ENCODE data around the gene PRIMA1. TPM values are rescaled to one million over a fixed set of nuclear protein-coding genes. Genes with fewer than 3 reads are reported as not detected.

Gene PRIMA1
- total RNA-seq, 1 experiment from 2014 or later, result 2.3 TPM

DNA sequence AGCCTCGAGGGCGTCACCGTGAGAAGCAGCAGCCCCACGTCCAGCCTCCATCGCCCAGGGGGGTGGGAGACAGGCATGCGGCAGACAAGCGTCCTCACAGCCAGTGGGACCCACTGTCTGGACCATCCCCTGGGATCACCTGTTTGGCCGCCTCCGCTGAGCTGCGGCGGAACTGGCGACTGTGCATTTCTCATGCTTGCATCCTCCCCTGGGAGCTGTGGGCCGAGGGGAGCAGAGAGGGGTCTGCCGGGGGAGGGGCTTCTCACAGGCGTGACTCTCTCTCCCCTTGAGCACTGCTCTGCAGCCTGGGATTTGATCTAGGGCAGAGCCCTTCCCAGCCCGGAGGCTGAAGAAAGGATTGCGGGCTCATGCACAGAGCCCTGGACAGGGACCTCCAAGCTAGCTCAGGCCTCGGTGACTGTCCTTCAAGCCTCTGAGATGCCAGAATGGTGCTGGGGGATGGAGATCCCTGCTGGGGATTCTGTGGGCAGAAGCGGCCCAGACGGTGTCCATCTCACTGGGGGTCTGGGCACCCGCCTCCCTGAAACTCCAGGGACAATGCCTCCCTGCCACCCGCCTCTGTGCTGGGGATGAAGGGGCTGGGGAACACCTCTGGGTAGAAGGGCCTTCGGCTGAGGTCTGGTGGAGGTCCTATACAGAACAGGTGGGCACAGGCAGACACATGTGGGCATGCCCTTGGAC, 61.1 kb downstream of the PRIMA1 start:
- DNase-seq, result no peak
- Histone ChIP-seq H2AFZ (ENCODE audit: low read length) (no peak overlapping the region), H3K79me1 (ENCODE audit: insufficient read depth, low read depth, low read length, poor library complexity, severe bottlenecking) (no peaks in the 10 kb centered on the region), H3K4me2 (ENCODE audit: insufficient read depth, insufficient read length, low read length) (no peak overlapping the region), H2AK5ac (ENCODE audit: insufficient read length, low read length) (no peak overlapping the region), H3K23ac (ENCODE audit: insufficient read length, low read depth, low read length) (no peak overlapping the region), H3T11ph (ENCODE audit: low read length) (no peak overlapping the region), H2BK5ac (ENCODE audit: insufficient read length, low read length) (no peak overlapping the region), H3K56ac (ENCODE audit: insufficient read length, low read depth, low read length) (no peak overlapping the region), H3K27ac (ENCODE audit: insufficient read length, low read depth, low read length) (no peak overlapping the region), H4K5ac (ENCODE audit: insufficient read length, low read depth, low read length) (no peak overlapping the region), H2BK120ac (ENCODE audit: low read depth, low read length, poor library complexity, severe bottlenecking) (no peak overlapping the region), H2BK15ac (ENCODE audit: low read depth, low read length) (no peak overlapping the region), H4K91ac (ENCODE audit: insufficient read length, low read depth, low read length) (no peak overlapping the region), H2BK20ac (ENCODE audit: low read depth, low read length, poor library complexity, severe bottlenecking) (no peak overlapping the region), H3K4me1 (ENCODE audit: insufficient read depth, low read length) (no peaks in the 10 kb centered on the region), H3K4ac (ENCODE audit: low read depth, low read length) (no peak overlapping the region), H3K9ac (ENCODE audit: extremely low read depth, insufficient read length, low read length) (no peak overlapping the region), H3K79me2 (ENCODE audit: insufficient read depth, low read length) (no peaks in the 10 kb centered on the region), H3K18ac (ENCODE audit: insufficient read length, low read depth, low read length) (no peak overlapping the region), H3K14ac (ENCODE audit: insufficient read depth, low read length) (no peak overlapping the region), H4K20me1 (ENCODE audit: control insufficient read depth, insufficient read depth, insufficient read length) (no peaks in the 10 kb centered on the region), H3K9me3 (ENCODE audit: control insufficient read depth, low read depth, low read length) (no peaks in the 10 kb centered on the region), H3K27me3 (ENCODE audit: insufficient read depth, low read length) (no peaks in the 10 kb centered on the region), H4K8ac (replicated peaks; ENCODE audit: insufficient read length, low read depth, low read length) (no peak overlapping the region), H3K23me2 (ENCODE audit: insufficient read length, low read depth, low read length, poor library complexity, severe bottlenecking) (no peaks in the 10 kb centered on the region), H2BK12ac (ENCODE audit: insufficient read length, low read depth, low read length) (no peak overlapping the region)
- Mint-ChIP-seq H3K36me3 (ENCODE audit: insufficient read depth in 1 of 3, low read depth in 3 of 3) (peaks cover 0 to 2% (median 0%) of the 10 kb centered on the region in 3 experiments; a peak in 1 of 7 replicates), H3K9me3 (peaks cover 0 to 3% of the 10 kb centered on the region in 2 experiments; a peak in 2 of 5 replicates), H3K27ac (no peak overlapping the region), H3K4me1 (peaks cover 2 to 7% of the 10 kb centered on the region in 2 experiments; a peak in 3 of 4 replicates), H3K4me3 (no peak overlapping the region), H3K27me3 (ENCODE audit: low read depth) (peaks cover 1% of the 10 kb centered on the region; the same call in 1 of the 2 replicates)
- WGBS (ENCODE audit: extremely low coverage, insufficient read length, low lambda C conversion rate), result no CpG with 5 or more reads among the region's 23 CpGs
- TF ChIP-seq, protein P1, sequence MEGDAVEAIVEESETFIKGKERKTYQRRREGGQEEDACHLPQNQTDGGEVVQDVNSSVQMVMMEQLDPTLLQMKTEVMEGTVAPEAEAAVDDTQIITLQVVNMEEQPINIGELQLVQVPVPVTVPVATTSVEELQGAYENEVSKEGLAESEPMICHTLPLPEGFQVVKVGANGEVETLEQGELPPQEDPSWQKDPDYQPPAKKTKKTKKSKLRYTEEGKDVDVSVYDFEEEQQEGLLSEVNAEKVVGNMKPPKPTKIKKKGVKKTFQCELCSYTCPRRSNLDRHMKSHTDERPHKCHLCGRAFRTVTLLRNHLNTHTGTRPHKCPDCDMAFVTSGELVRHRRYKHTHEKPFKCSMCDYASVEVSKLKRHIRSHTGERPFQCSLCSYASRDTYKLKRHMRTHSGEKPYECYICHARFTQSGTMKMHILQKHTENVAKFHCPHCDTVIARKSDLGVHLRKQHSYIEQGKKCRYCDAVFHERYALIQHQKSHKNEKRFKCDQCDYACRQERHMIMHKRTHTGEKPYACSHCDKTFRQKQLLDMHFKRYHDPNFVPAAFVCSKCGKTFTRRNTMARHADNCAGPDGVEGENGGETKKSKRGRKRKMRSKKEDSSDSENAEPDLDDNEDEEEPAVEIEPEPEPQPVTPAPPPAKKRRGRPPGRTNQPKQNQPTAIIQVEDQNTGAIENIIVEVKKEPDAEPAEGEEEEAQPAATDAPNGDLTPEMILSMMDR (conservative IDR thresholded peaks at IDR 0.05), result no peak

All from H9 (cell line).